GM12892 (cell line): ENCODE data around the gene CAMP.

Experiments used
- POLR2A ChIP-seq: IDR thresholded peaks from 2 replicates; pipeline ENCODE4 v1.6.1; 2011; ENCODE audit warnings: low read depth, low read length, control low read depth
- POLR2AphosphoS5 ChIP-seq: IDR thresholded peaks from 2 replicates; pipeline ENCODE4 v1.6.1; 2011; ENCODE audit warnings: low read depth, low read length, control low read depth

GRCh38 chr3:48247401-48247811, 24.1 kb downstream of the CAMP start:
- no peak for TF ChIP-seq POLR2AphosphoS5
- no peak for TF ChIP-seq POLR2A
